Upper lobe of left lung (tissue), 6 donors: ENCODE measurements around the gene TFPI. TPM values are rescaled to one million over a fixed set of nuclear protein-coding genes. Genes with fewer than 3 reads are reported as not detected.

Experiments
- ATAC-seq, 2 donors: fragments of 200-7000 bp; cut with Tn5 transposase; one replicate each; pipeline ENCODE4 v1.9.1; 2022; ENCODE audit warnings: mild to moderate bottlenecking in 2 of 2, moderate library complexity in 2 of 2; ENCODE audit not compliant: low FRiP score in 2 of 2
- DNase-seq, 2 donors: peaks; one replicate each; pipeline ENCODE4 v3.0.0-alpha.2; 2019 to 2020
- H3K27ac ChIP-seq, 4 donors: fragments of 200-600 bp; sonication (generic); one replicate each; pipeline ENCODE4 v1.5.1; 2016 to 2019
- H3K27me3 ChIP-seq, 4 donors: fragments of 200-600 bp; sonication (generic); one replicate each; pipeline ENCODE4 v1.5.1; 2017 to 2019
- H3K36me3 ChIP-seq, 4 donors: fragments of 200-600 bp; sonication (generic); one replicate each; pipeline ENCODE4 v1.5.1; 2016 to 2019
- H3K4me1 ChIP-seq, 4 donors: fragments of 200-600 bp; sonication (generic); one replicate each; pipeline ENCODE4 v1.5.1; 2018 to 2019
- H3K4me3 ChIP-seq, 4 donors: fragments of 200-600 bp; sonication (generic); one replicate each; pipeline ENCODE4 v1.5.1; 2017 to 2019; ENCODE audit warnings: mild to moderate bottlenecking in 2 of 4, moderate library complexity in 1 of 4
- H3K9me3 ChIP-seq, 4 donors: fragments of 200-600 bp; sonication (generic); one replicate each; pipeline ENCODE4 v1.5.1; 2018 to 2019
- CTCF ChIP-seq, 6 experiments: fragments of 450-650 bp in 4 of 6; fragments of 200-600 bp in 2 of 6; sonication (generic) in 2 of 6; IDR thresholded peaks; one replicate each; pipeline ENCODE4 v1.5.1; 2016 to 2019; ENCODE audit warnings: antibody characterized with exemption in 6 of 6
- EP300 ChIP-seq, 4 donors: sonication (generic); formaldehyde crosslinking; IDR thresholded peaks; one replicate each; pipeline ENCODE4 v1.5.1; 2017; ENCODE audit warnings: antibody characterized with exemption in 4 of 4, control low read depth in 2 of 4
- POLR2A ChIP-seq, 4 donors: fragments of 450-650 bp; IDR thresholded peaks; one replicate each; pipeline ENCODE4 v1.5.1; 2016 to 2017; ENCODE audit warnings: antibody characterized with exemption in 4 of 4, mild to moderate bottlenecking in 2 of 4
- POLR2AphosphoS5 ChIP-seq, 2 donors: sonication (generic); formaldehyde crosslinking; IDR thresholded peaks; one replicate each; pipeline ENCODE4 v1.5.1; 2017; ENCODE audit warnings: antibody characterized with exemption in 2 of 2
- WGBS, 2 donors: methylation state at CpG; one replicate each; pipeline ENCODE4 v1.1.5; 2017 to 2018; 5-methylcytosine and 5-hydroxymethylcytosine counted together
- total RNA-seq, 6 donors: library from RNA; depleted of rRNA in 4 of 6; stranded (reverse); fragments of >200 nt in 4 of 6; gene quantifications; one replicate each; pipeline versions ENCODE4 v1.1.0 to v1.2.1, GENCODE V29; 2016 to 2021
- donor health status: DM: no; HTN: no; CAD: no; lungs with moderate emphysema.
- donor health status: DM: no; HTN: yes; CAD: no; lungs with severe emphysema.

TFPI gene
- total RNA-seq, 6 donors from 2014 or later, result 92.3 to 293 (median 243) TPM

- 47 to 63% methylated on average over 6 of the region's 6 CpGs for WGBS, 2 donors
- Histone ChIP-seq H3K9me3 (no peaks in the 10 kb centered on the region), H3K4me3 (peak overlapping the region; percentile 10 to 43 (median 36)), H3K27ac (peak overlapping the region; percentile 13 to 77 (median 40)), H3K27me3 (no peaks in the 10 kb centered on the region), H3K4me1 (no peaks in the 10 kb centered on the region), H3K36me3 (no peaks in the 10 kb centered on the region)
- no peak for DNase-seq
- TF ChIP-seq POLR2A (IDR thresholded peaks at IDR 0.05) (no peak), CTCF (IDR thresholded peaks at IDR 0.05) (no peak), EP300 (IDR thresholded peaks at IDR 0.05) (no peak), POLR2AphosphoS5 (IDR thresholded peaks at IDR 0.05) (no peak)
- ATAC-seq, result no peak
Measured at GRCh38 chr2:187445051-187445450, 109.2 kb downstream of the TFPI start.

- Histone ChIP-seq H3K27ac (peak overlapping the region in 1 of 4 donors; percentile 77), H3K4me3 (peak overlapping the region in 3 of 4 donors; percentile 32 to 43 (median 41))
- no peak for ATAC-seq
Measured at GRCh38 chr2:187442778-187443177, 111.5 kb downstream of the TFPI start.

GRCh38 chr2:187442378-187442777 is 111.9 kb downstream of the TFPI start:
- DNase-seq, result no peak
- Histone ChIP-seq H3K4me3 (peak overlapping the region in 2 of 4 donors; percentile 41 to 43), H3K27me3 (no peaks in the 10 kb centered on the region), H3K36me3 (no peaks in the 10 kb centered on the region), H3K27ac (no peak overlapping the region), H3K4me1 (no peaks in the 10 kb centered on the region), H3K9me3 (no peaks in the 10 kb centered on the region)
- ATAC-seq, result no peak
- TF ChIP-seq EP300 (IDR thresholded peaks at IDR 0.05), result no peak
- no peak for TF ChIP-seq CTCF (IDR thresholded peaks at IDR 0.05)
- TF ChIP-seq POLR2A (IDR thresholded peaks at IDR 0.05), result no peak
- TF ChIP-seq POLR2AphosphoS5 (IDR thresholded peaks at IDR 0.05), result no peak
- 61 to 79% methylated on average over 1 of the region's 1 CpG for WGBS, 2 donors

More at GRCh38 chr2:187442778-187443177, 111.5 kb downstream of the TFPI start:
- no peak for DNase-seq
- TF ChIP-seq POLR2AphosphoS5 (IDR thresholded peaks at IDR 0.05), result no peak
- TF ChIP-seq EP300 (IDR thresholded peaks at IDR 0.05), result no peak
- TF ChIP-seq CTCF (IDR thresholded peaks at IDR 0.05), result no peak
- TF ChIP-seq POLR2A (IDR thresholded peaks at IDR 0.05), result no peak
- no peaks in the 10 kb centered on the region for H3K9me3 ChIP-seq
- no peaks in the 10 kb centered on the region for H3K36me3 ChIP-seq
- H3K27me3 ChIP-seq, result no peaks in the 10 kb centered on the region
- H3K4me1 ChIP-seq, result no peaks in the 10 kb centered on the region
- 33 to 41% methylated on average over 2 of the region's 2 CpGs for WGBS, 2 donors

- H3K4me3 ChIP-seq, result peak overlapping the region in 1 of 4 donors; percentile 41
- no peaks in the 10 kb centered on the region for H3K36me3 ChIP-seq
- H3K9me3 ChIP-seq, result no peaks in the 10 kb centered on the region
- H3K27me3 ChIP-seq, result no peaks in the 10 kb centered on the region
- no peaks in the 10 kb centered on the region for H3K4me1 ChIP-seq
- H3K27ac ChIP-seq, result peak overlapping the region in 2 of 4 donors; percentile 40 to 50
- WGBS, 2 donors, result 67 to 69% methylated on average over 3 of the region's 3 CpGs
- no peak for TF ChIP-seq POLR2A (IDR thresholded peaks at IDR 0.05)
- TF ChIP-seq POLR2AphosphoS5 (IDR thresholded peaks at IDR 0.05), result no peak
- TF ChIP-seq CTCF (IDR thresholded peaks at IDR 0.05), result no peak
- no peak for TF ChIP-seq EP300 (IDR thresholded peaks at IDR 0.05)
- DNase-seq, result no peak
- no peak for ATAC-seq
Measured at GRCh38 chr2:187440101-187440675, 114.0 kb downstream of the TFPI start.

- Histone ChIP-seq H3K9me3 (no peaks in the 10 kb centered on the region), H3K36me3 (no peaks in the 10 kb centered on the region), H3K27ac (peak overlapping the region in 1 of 4 donors; percentile 19), H3K4me1 (no peaks in the 10 kb centered on the region), H3K27me3 (no peaks in the 10 kb centered on the region), H3K4me3 (peak overlapping the region in 1 of 4 donors; percentile 17)
- TF ChIP-seq CTCF (IDR thresholded peaks at IDR 0.05) (no peak), POLR2AphosphoS5 (IDR thresholded peaks at IDR 0.05) (no peak), EP300 (IDR thresholded peaks at IDR 0.05) (no peak), POLR2A (IDR thresholded peaks at IDR 0.05) (no peak)
- ATAC-seq (no peak), DNase-seq (no peak)
- WGBS, 2 donors, result 67 to 69% methylated on average over 1 of the region's 1 CpG
Measured at GRCh38 chr2:187438455-187438854, 115.8 kb downstream of the TFPI start.
